ENCODE results near the gene TEX11. TPM values are rescaled to one million over a fixed set of nuclear protein-coding genes. Genes with fewer than 3 reads are reported as not detected.
A peak's percentile ranks its signal among the peaks of the same experiment; 100 is the strongest.

The TEX11 gene
- polyA plus RNA-seq (2013, experiment 1 of 2), result 0.32 TPM
- 0.39 TPM for polyA plus RNA-seq (2013, experiment 2 of 2)

DNA sequence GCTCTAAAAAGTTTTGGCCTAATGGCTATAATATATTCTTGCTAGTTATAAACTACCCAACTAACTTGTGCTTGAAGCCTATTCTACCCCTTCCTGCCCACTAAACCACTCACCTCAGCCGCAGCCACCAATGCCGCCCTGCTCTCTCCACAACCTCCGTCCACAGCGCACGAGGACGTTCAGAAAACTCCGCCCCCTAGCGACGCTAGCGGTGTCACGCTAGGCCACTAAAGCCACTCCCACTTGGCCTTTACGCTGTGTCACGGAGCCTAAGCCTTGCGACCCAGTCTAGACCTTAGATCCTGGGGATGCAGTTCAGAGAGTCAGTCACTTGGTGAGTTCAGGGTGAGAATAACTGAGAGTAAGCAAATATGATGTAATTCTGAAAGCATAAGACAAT, at the start of gene TEX11:
Gene TEX11, minus strand, starts transcription at position 171 of the 400 bp plus-strand sequence. CDS start 922 bp downstream, outside the sequence.
- no peaks in the 10 kb centered on the region for H3K36me3 ChIP-seq (ENCODE audit: control insufficient read depth, insufficient read depth, low read length)
- H4K8ac ChIP-seq (ENCODE audit: low read depth, low read length), result no peak within 1 kb of the TSS
- H3K4me1 ChIP-seq (ENCODE audit: control insufficient read depth, low read depth, low read length), result no peaks in the 10 kb centered on the region
- H3K27ac ChIP-seq (ENCODE audit: low read depth, low read length), result no peak within 1 kb of the TSS
- DNase-seq, result peak; percentile 54
- no peak within 1 kb of the TSS for H3K9ac ChIP-seq (ENCODE audit: low read length)
- no peak within 1 kb of the TSS for H3K4ac ChIP-seq (ENCODE audit: low read depth, low read length)
- H2BK15ac ChIP-seq (replicated peaks; ENCODE audit: low read depth), result no peak within 1 kb of the TSS
- H2BK5ac ChIP-seq (ENCODE audit: low read length), result no peak within 1 kb of the TSS
- no peak within 1 kb of the TSS for H2BK120ac ChIP-seq (ENCODE audit: low read depth, low read length)
- H2AK5ac ChIP-seq (ENCODE audit: low read length), result no peak within 1 kb of the TSS
- no peak within 1 kb of the TSS for H4K5ac ChIP-seq (ENCODE audit: low read length)
- no peak within 1 kb of the TSS for H3K23ac ChIP-seq (ENCODE audit: low read length)
- WGBS (ENCODE audit: extremely low coverage, insufficient coverage, low lambda C conversion rate), result no CpG with 5 or more reads among the region's 14 CpGs
- H3K4me3 ChIP-seq (ENCODE audit: low read length), result no peak within 1 kb of the TSS
- no peak within 1 kb of the TSS for H3K56ac ChIP-seq (ENCODE audit: low read length)
- H3K79me2 ChIP-seq (ENCODE audit: control insufficient read depth, insufficient read depth, low read length), result no peaks in the 10 kb centered on the region
- H3K18ac ChIP-seq (ENCODE audit: low read length), result no peak within 1 kb of the TSS
- H3K4me2 ChIP-seq (ENCODE audit: low read length), result no peak within 1 kb of the TSS
- H3K79me1 ChIP-seq (ENCODE audit: low read length), result no peaks in the 10 kb centered on the region
- no peaks in the 10 kb centered on the region for H3K27me3 ChIP-seq (ENCODE audit: insufficient read depth, low read length, poor library complexity)

DNA sequence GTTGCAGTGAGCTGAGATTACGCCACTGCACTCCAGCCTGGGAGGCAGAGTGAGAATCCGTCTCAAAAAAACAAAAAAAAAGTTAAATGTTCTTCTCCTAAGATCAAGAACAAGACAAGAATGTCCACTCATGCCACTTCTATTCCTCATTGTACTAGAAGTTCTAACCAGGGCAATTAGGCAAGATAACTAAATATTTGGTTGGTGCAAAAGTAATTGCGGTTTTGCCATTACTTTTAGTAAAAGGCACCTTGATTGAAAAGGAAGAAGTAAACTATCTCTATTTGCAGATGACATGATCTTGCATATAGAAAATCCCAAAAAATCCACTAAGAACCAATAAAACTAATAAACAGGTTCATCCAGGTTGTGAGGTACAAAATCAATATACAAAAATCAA, 46.4 kb upstream of the TEX11 start:
- H2BK15ac ChIP-seq (replicated peaks; ENCODE audit: low read depth), result no peak overlapping the region
- WGBS (ENCODE audit: extremely low coverage, insufficient coverage, low lambda C conversion rate), result no CpG with 5 or more reads among the region's 3 CpGs
- no peak overlapping the region for H3K9ac ChIP-seq (ENCODE audit: low read length)
- no peak overlapping the region for H3K27ac ChIP-seq (ENCODE audit: low read depth, low read length)
- no peak overlapping the region for H4K8ac ChIP-seq (ENCODE audit: low read depth, low read length)
- no peaks in the 10 kb centered on the region for H3K4me1 ChIP-seq (ENCODE audit: control insufficient read depth, low read depth, low read length)
- H3K4me3 ChIP-seq (ENCODE audit: low read length), result no peak overlapping the region
- no peaks in the 10 kb centered on the region for H3K79me1 ChIP-seq (ENCODE audit: low read length)
- no peak overlapping the region for H4K5ac ChIP-seq (ENCODE audit: low read length)
- no peak overlapping the region for H2AK5ac ChIP-seq (ENCODE audit: low read length)
- H2BK120ac ChIP-seq (ENCODE audit: low read depth, low read length), result no peak overlapping the region
- no peaks in the 10 kb centered on the region for H3K79me2 ChIP-seq (ENCODE audit: control insufficient read depth, insufficient read depth, low read length)
- no peak overlapping the region for H3K4ac ChIP-seq (ENCODE audit: low read depth, low read length)
- H2BK5ac ChIP-seq (ENCODE audit: low read length), result no peak overlapping the region
- H3K23ac ChIP-seq (ENCODE audit: low read length), result no peak overlapping the region
- H3K56ac ChIP-seq (ENCODE audit: low read length), result no peak overlapping the region
- no peak overlapping the region for H3K4me2 ChIP-seq (ENCODE audit: low read length)
- no peak for DNase-seq
- no peaks in the 10 kb centered on the region for H3K36me3 ChIP-seq (ENCODE audit: control insufficient read depth, insufficient read depth, low read length)
- no peak overlapping the region for H3K18ac ChIP-seq (ENCODE audit: low read length)
- no peaks in the 10 kb centered on the region for H3K27me3 ChIP-seq (ENCODE audit: insufficient read depth, low read length, poor library complexity)

DNA sequence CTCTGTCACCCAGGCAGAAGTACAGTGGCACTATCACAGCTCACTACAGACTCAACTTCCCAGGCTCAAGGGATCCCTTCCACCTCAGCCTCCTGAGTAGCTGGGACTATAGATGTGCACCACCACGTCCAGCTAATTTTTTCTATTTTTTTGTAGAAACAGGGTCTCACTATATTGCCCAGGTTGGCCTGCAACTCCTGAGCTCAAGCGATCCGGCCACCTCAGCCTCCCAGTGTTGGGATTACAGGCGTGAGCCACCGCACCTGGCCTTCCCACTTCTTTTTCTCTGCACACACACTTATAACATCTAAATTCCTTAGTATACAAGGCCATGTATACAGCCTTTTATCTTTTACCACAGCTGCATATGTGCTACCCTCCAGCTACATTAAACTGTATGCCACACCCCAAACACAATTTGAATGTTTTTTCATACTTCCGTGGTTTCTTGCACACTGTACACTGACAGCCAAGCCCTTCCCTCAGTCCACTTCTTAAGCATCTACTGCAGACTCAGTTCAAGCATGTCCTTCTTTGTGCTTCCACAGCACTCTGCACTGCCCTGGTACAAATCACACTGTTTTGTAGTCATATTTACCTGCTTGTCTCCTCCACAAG, 15.9 kb upstream of the TEX11 start:
- Histone ChIP-seq H3K4me2 (ENCODE audit: low read length) (no peak overlapping the region), H3K4me3 (ENCODE audit: low read length) (no peak overlapping the region), H3K36me3 (ENCODE audit: control insufficient read depth, insufficient read depth, low read length) (no peaks in the 10 kb centered on the region), H2AK5ac (ENCODE audit: low read length) (no peak overlapping the region), H3K23ac (ENCODE audit: low read length) (no peak overlapping the region), H4K5ac (ENCODE audit: low read length) (no peak overlapping the region), H3K4ac (ENCODE audit: low read depth, low read length) (no peak overlapping the region), H3K27ac (ENCODE audit: low read depth, low read length) (no peak overlapping the region), H3K27me3 (ENCODE audit: insufficient read depth, low read length, poor library complexity) (no peaks in the 10 kb centered on the region), H3K56ac (ENCODE audit: low read length) (no peak overlapping the region), H3K9ac (ENCODE audit: low read length) (no peak overlapping the region), H4K8ac (ENCODE audit: low read depth, low read length) (no peak overlapping the region), H3K79me1 (ENCODE audit: low read length) (no peaks in the 10 kb centered on the region), H3K4me1 (ENCODE audit: control insufficient read depth, low read depth, low read length) (peaks cover 3% of the 10 kb centered on the region), H2BK15ac (replicated peaks; ENCODE audit: low read depth) (no peak overlapping the region), H3K79me2 (ENCODE audit: control insufficient read depth, insufficient read depth, low read length) (peaks cover 7% of the 10 kb centered on the region), H2BK5ac (ENCODE audit: low read length) (no peak overlapping the region), H3K18ac (ENCODE audit: low read length) (no peak overlapping the region), H2BK120ac (ENCODE audit: low read depth, low read length) (no peak overlapping the region)
- no peak for DNase-seq
- WGBS (ENCODE audit: extremely low coverage, insufficient coverage, low lambda C conversion rate), result no CpG with 5 or more reads among the region's 6 CpGs

DNA sequence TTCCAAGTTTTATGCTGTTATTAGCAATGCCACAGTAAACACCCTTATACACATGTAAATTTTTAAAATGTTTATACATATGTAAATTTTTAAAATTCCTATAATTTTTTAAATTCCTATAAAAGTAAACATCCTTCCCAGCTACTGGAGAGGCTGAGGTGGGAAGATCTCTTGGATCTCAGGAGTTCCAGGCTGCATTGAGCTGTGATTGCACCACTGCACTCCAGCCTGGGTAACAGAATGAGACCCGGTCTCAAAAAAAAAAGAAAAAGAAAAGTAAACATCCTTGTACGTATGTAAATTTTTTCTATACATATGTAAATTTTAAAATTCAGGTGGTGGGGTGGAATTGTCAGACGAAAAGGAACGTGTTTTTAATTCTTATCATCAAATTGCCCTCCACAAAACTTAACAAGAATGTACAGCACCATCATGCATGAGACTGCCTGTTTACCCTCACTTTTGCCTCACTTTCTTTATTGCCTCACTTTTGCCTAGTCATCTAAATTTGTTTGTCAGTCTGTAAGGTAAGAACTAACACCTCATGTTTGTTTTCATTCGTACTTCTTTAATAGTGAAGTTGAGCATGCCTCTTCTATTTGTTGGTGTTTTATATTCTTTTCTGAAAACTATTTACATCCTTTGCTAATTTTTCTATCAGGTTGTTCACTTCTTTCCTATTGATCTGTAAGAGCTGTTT, 14.4 kb upstream of the TEX11 start:
- no peaks in the 10 kb centered on the region for H3K79me1 ChIP-seq (ENCODE audit: low read length)
- no CpG with 5 or more reads among the region's 5 CpGs for WGBS (ENCODE audit: extremely low coverage, insufficient coverage, low lambda C conversion rate)
- no peak overlapping the region for H3K23ac ChIP-seq (ENCODE audit: low read length)

DNA sequence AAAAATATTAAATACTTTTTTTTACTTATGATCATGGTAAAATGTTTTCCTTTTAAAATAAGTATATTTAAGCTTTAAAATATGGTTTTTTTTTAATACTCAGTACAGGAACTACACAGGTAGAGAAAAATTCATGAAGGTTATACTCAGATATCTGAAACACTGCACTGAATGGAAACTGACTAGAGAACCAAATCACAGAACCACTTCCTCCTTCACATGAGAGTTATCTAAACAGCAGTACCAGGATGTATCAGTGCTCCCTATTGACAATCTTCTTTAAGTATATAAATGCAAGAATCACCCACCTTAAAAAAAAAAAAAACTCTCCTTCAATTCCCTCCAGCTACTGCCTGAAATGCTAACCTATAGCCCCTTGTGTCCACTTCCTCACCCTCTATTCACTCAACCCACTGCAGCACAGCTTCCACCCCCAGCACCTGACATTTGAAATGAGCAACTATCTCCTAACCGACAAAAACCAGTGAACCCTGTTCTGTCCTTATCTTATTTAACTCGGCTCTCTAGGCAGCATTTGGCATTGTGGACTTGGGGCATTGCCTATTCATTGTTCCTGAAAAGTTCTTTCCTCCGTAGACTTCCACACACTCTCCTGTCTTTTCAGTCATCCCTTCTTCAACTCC, 13.3 kb upstream of the TEX11 start:
- Histone ChIP-seq H3K4ac (ENCODE audit: low read depth, low read length) (no peak overlapping the region), H3K79me1 (ENCODE audit: low read length) (no peaks in the 10 kb centered on the region), H2AK5ac (ENCODE audit: low read length) (no peak overlapping the region), H3K4me1 (ENCODE audit: control insufficient read depth, low read depth, low read length) (no peaks in the 10 kb centered on the region), H3K56ac (ENCODE audit: low read length) (no peak overlapping the region), H2BK15ac (replicated peaks; ENCODE audit: low read depth) (no peak overlapping the region), H3K4me2 (ENCODE audit: low read length) (no peak overlapping the region), H3K27me3 (ENCODE audit: insufficient read depth, low read length, poor library complexity) (no peaks in the 10 kb centered on the region), H3K4me3 (ENCODE audit: low read length) (no peak overlapping the region), H4K5ac (ENCODE audit: low read length) (no peak overlapping the region), H4K8ac (ENCODE audit: low read depth, low read length) (no peak overlapping the region), H2BK120ac (ENCODE audit: low read depth, low read length) (no peak overlapping the region), H3K36me3 (ENCODE audit: control insufficient read depth, insufficient read depth, low read length) (no peaks in the 10 kb centered on the region), H3K9ac (ENCODE audit: low read length) (no peak overlapping the region), H3K79me2 (ENCODE audit: control insufficient read depth, insufficient read depth, low read length) (no peaks in the 10 kb centered on the region), H3K18ac (ENCODE audit: low read length) (no peak overlapping the region), H3K27ac (ENCODE audit: low read depth, low read length) (no peak overlapping the region), H2BK5ac (ENCODE audit: low read length) (no peak overlapping the region), H3K23ac (ENCODE audit: low read length) (no peak overlapping the region)
- DNase-seq, result peak; percentile 36
- no CpG with 5 or more reads among the region's 3 CpGs for WGBS (ENCODE audit: extremely low coverage, insufficient coverage, low lambda C conversion rate)

More for the DNA sequence above, 14.4 kb upstream of the TEX11 start:
- no peak overlapping the region for H2BK15ac ChIP-seq (replicated peaks; ENCODE audit: low read depth)
- H3K79me2 ChIP-seq (ENCODE audit: control insufficient read depth, insufficient read depth, low read length), result peaks cover 2% of the 10 kb centered on the region
- H2BK5ac ChIP-seq (ENCODE audit: low read length), result no peak overlapping the region
- no peak overlapping the region for H3K9ac ChIP-seq (ENCODE audit: low read length)
- H3K27ac ChIP-seq (ENCODE audit: low read depth, low read length), result no peak overlapping the region
- H3K4me1 ChIP-seq (ENCODE audit: control insufficient read depth, low read depth, low read length), result no peaks in the 10 kb centered on the region
- H3K18ac ChIP-seq (ENCODE audit: low read length), result no peak overlapping the region
- no peak overlapping the region for H2BK120ac ChIP-seq (ENCODE audit: low read depth, low read length)
- no peaks in the 10 kb centered on the region for H3K36me3 ChIP-seq (ENCODE audit: control insufficient read depth, insufficient read depth, low read length)
- peak overlapping the region; percentile 60 for H3K56ac ChIP-seq (ENCODE audit: low read length)
- no peak overlapping the region for H3K4me3 ChIP-seq (ENCODE audit: low read length)
- H4K8ac ChIP-seq (ENCODE audit: low read depth, low read length), result no peak overlapping the region
- H3K27me3 ChIP-seq (ENCODE audit: insufficient read depth, low read length, poor library complexity), result no peaks in the 10 kb centered on the region
- no peak overlapping the region for H3K4me2 ChIP-seq (ENCODE audit: low read length)
- no peak overlapping the region for H3K4ac ChIP-seq (ENCODE audit: low read depth, low read length)
- no peak overlapping the region for H2AK5ac ChIP-seq (ENCODE audit: low read length)
- H4K5ac ChIP-seq (ENCODE audit: low read length), result no peak overlapping the region
- peak; percentile 57 for DNase-seq
